Astrocyte (in vitro differentiated cells and primary cell): Measurements from ENCODE around the gene PLCL2. TPM values are rescaled to one million over a fixed set of nuclear protein-coding genes. Genes with fewer than 3 reads are reported as not detected.

Source experiments
- DNase-seq: peaks from one replicate; pipeline ENCODE4 v3.0.0-alpha.2; 2010; ENCODE audit warnings: low read depth
- FAIRE-seq: peaks from 2 replicates; lab custom pipeline; 2011; peaks lifted over from hg19 to GRCh38; lab: Jason Lieb, UNC
- H2AFZ ChIP-seq: 2 replicates; pipeline ENCODE4 v1.6.0; 2012; ENCODE audit warnings: low read depth, low read length, inconsistent platforms
- H3K27ac ChIP-seq: 2 replicates; pipeline ENCODE4 v1.5.1; 2011; ENCODE audit warnings: low read depth, low read length, inconsistent platforms
- H3K27me3 ChIP-seq: 2 replicates; pipeline ENCODE4 v1.6.0; 2011; ENCODE audit warnings: low read length, inconsistent platforms; ENCODE audit not compliant: insufficient read depth
- H3K36me3 ChIP-seq: 2 replicates; pipeline ENCODE4 v1.5.1; 2011; ENCODE audit warnings: low read length, inconsistent platforms; ENCODE audit not compliant: insufficient read depth
- H3K4me1 ChIP-seq: 2 replicates; pipeline ENCODE4 v1.5.1; 2011; ENCODE audit warnings: low read length, inconsistent platforms; ENCODE audit not compliant: insufficient read depth
- H3K4me2 ChIP-seq: 2 replicates; pipeline ENCODE4 v1.6.0; 2012; ENCODE audit warnings: low read length, inconsistent platforms
- H3K4me3 ChIP-seq: 2 replicates; pipeline ENCODE4 v1.5.1; 2011; ENCODE audit warnings: low read depth, mild to moderate bottlenecking, low read length, inconsistent platforms; ENCODE audit not compliant: insufficient read depth
- H3K79me2 ChIP-seq: 2 replicates; pipeline ENCODE4 v1.6.0; 2012; ENCODE audit warnings: mild to moderate bottlenecking, low read length, inconsistent platforms; ENCODE audit not compliant: insufficient read depth
- H3K9ac ChIP-seq: 2 replicates; pipeline ENCODE4 v1.6.0; 2012; ENCODE audit warnings: mild to moderate bottlenecking, low read length, inconsistent platforms
- H3K9me3 ChIP-seq: 2 replicates; pipeline ENCODE4 v1.5.1; 2012; ENCODE audit warnings: low read depth, mild to moderate bottlenecking, low read length, inconsistent platforms; ENCODE audit not compliant: insufficient read depth
- H4K20me1 ChIP-seq: 2 replicates; pipeline ENCODE4 v1.6.0; 2012; ENCODE audit warnings: low read length, inconsistent platforms; ENCODE audit not compliant: insufficient read depth
- H3K27ac Mint-ChIP-seq: one replicate; pipeline ENCODE4 v1.8.0; 2021; ENCODE audit warnings: mild to moderate bottlenecking, mixed read lengths; ENCODE audit not compliant: unreplicated experiment
- H3K27me3 Mint-ChIP-seq: one replicate; pipeline ENCODE4 v1.8.0; 2021; ENCODE audit warnings: low read depth, mixed read lengths; ENCODE audit not compliant: unreplicated experiment
- H3K36me3 Mint-ChIP-seq: one replicate; pipeline ENCODE4 v1.8.0; 2021; ENCODE audit warnings: low read depth, mixed read lengths; ENCODE audit not compliant: unreplicated experiment
- H3K4me1 Mint-ChIP-seq: one replicate; pipeline ENCODE4 v1.8.0; 2021; ENCODE audit warnings: low read depth, mixed read lengths; ENCODE audit not compliant: unreplicated experiment
- H3K4me3 Mint-ChIP-seq: one replicate; pipeline ENCODE4 v1.8.0; 2021; ENCODE audit warnings: mild to moderate bottlenecking, moderate library complexity, mixed read lengths; ENCODE audit not compliant: unreplicated experiment
- H3K9me3 Mint-ChIP-seq: one replicate; pipeline ENCODE4 v1.8.0; 2021; ENCODE audit warnings: mild to moderate bottlenecking, mixed read lengths; ENCODE audit not compliant: unreplicated experiment
- CTCF ChIP-seq: IDR thresholded peaks from 2 replicates; pipeline ENCODE4 v1.5.1; 2011; ENCODE audit warnings: low read depth, mild to moderate bottlenecking, inconsistent platforms, low read length, moderate library complexity; ENCODE audit not compliant: insufficient read depth
- EZH2 ChIP-seq: IDR thresholded peaks from 2 replicates; pipeline ENCODE4 v1.6.1; 2012; ENCODE audit warnings: mild to moderate bottlenecking, low read length, inconsistent platforms; ENCODE audit not compliant: insufficient read depth
- total RNA-seq: library from RNA; stranded (reverse); gene quantifications from 2 replicates; pipeline ENCODE4 v1.2.1, GENCODE V29; 2021

The PLCL2 gene
- total RNA-seq, 1 donor from 2014 or later = 3.9 TPM

DNA sequence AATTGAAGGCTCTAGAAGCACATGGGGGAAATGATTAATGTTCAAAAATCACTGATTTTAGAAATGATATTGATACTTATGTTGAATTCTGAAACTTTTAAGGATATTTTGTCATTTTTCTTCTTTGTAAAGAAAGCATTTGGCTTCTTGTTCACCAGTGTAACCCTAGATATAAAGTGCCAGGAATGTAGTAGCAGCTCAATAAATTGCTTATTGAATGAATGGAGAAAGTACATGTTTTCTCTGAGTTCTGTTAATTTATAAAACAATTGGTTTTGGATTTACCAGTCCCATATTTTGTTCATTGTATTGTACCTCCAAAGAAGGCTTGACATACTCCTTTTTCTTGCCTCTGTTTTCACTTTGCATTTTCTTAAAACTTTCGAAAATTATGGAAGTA lies 2.4 kb downstream of the PLCL2 start:
- H3K36me3 ChIP-seq = no peaks in the 10 kb centered on the region
- H3K9me3 Mint-ChIP-seq = no peaks in the 10 kb centered on the region
- TF ChIP-seq EZH2 (no peak), CTCF (no peak)
- no peaks in the 10 kb centered on the region for H3K27me3 ChIP-seq
- peaks cover 26% of the 10 kb centered on the region for H3K79me2 ChIP-seq
- FAIRE-seq (no peak), DNase-seq (no peak)
- no peak overlapping the region for H3K4me3 Mint-ChIP-seq
- H3K27me3 Mint-ChIP-seq = no peaks in the 10 kb centered on the region
- H3K9me3 ChIP-seq = no peaks in the 10 kb centered on the region
- H3K27ac Mint-ChIP-seq = no peak overlapping the region
- H3K4me1 Mint-ChIP-seq = peaks cover 11% of the 10 kb centered on the region
- H3K4me2 ChIP-seq = no peak overlapping the region
- H3K4me1 ChIP-seq = peaks cover 16% of the 10 kb centered on the region
- peaks cover 4% of the 10 kb centered on the region for H4K20me1 ChIP-seq
- no peaks in the 10 kb centered on the region for H3K36me3 Mint-ChIP-seq
- no peak overlapping the region for H3K27ac ChIP-seq
- no peak overlapping the region for H3K9ac ChIP-seq
- no peak overlapping the region for H2AFZ ChIP-seq
- H3K4me3 ChIP-seq = no peak overlapping the region

DNA sequence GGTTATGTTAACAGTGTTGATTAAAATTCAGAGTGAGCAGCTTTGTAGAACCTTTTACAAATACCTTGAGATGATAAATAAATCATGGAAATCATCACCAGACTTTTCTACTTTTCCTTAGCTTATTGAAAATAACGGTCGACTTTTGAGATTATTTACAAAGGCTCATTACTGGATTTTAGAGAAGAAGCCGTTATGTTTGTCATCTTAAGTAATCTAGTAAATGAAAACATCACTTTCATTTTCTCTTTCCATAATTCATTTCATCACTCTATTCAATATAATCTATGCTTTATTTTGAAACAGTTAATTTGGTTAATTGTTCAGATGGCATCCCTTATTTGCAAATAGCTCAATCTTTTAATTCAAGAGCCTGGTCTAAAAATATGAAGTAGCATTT lies 3.6 kb downstream of the PLCL2 start:
- Mint-ChIP-seq H3K4me3 (no peak overlapping the region), H3K27ac (no peak overlapping the region), H3K9me3 (no peaks in the 10 kb centered on the region), H3K27me3 (no peaks in the 10 kb centered on the region), H3K4me1 (peaks cover 11% of the 10 kb centered on the region), H3K36me3 (no peaks in the 10 kb centered on the region)
- Histone ChIP-seq H2AFZ (no peak overlapping the region), H3K27me3 (no peaks in the 10 kb centered on the region), H3K9me3 (no peaks in the 10 kb centered on the region), H3K79me2 (peaks cover 34% of the 10 kb centered on the region), H3K36me3 (no peaks in the 10 kb centered on the region), H3K9ac (no peak overlapping the region), H3K4me1 (peaks cover 16% of the 10 kb centered on the region), H3K27ac (no peak overlapping the region), H3K4me2 (no peak overlapping the region), H3K4me3 (no peak overlapping the region), H4K20me1 (peaks cover 4% of the 10 kb centered on the region)
- no peak for DNase-seq
- FAIRE-seq = no peak
- TF ChIP-seq CTCF = no peak
- no peak for TF ChIP-seq EZH2

DNA sequence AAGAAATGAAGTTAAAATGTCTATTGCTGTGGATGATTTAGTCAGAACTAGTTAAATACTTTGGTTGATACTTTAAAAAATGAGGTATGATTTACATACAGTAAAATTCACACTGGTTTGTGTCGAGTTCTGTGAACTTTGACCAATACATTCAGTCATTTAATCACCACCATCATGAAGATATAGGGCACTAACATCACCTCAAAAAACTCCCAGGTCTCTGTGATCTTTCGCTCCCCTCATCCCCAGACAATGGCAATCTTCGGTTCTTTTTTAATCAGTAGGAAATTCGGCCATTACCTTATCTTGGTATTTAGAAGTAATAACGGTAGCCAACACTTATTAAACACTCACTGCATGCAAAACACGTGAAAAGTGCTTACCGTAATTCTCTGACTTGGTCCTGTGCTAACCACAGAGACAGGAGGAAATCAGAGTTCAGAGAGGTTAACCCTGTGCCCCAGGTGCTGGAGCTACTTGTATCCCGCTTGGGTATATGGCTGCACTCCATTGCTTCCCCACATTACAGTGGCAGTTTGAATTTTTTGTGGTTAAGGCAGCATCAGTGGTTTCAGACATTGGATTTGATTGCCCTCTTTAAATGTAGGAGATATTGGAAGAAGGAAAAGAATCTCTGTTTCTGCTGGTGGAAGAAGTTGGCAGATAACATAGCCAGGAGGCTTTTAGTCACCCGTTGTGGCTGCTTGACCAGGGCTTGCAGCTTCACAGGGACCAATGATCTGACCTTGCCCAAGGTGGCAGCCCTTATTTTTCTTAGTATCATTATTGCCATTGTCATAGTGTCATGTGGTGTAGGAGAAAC lies 4.2 kb downstream of the PLCL2 start:
- Histone ChIP-seq H3K4me1 (peaks cover 16% of the 10 kb centered on the region), H3K27me3 (no peaks in the 10 kb centered on the region)

More for the DNA sequence above, 4.2 kb downstream of the PLCL2 start:
- Mint-ChIP-seq H3K4me3 (no peak overlapping the region), H3K4me1 (peaks cover 11% of the 10 kb centered on the region), H3K27ac (no peak overlapping the region), H3K27me3 (no peaks in the 10 kb centered on the region), H3K9me3 (no peaks in the 10 kb centered on the region), H3K36me3 (no peaks in the 10 kb centered on the region)
- peaks cover 40% of the 10 kb centered on the region for H3K79me2 ChIP-seq
- no peak overlapping the region for H3K4me3 ChIP-seq
- DNase-seq = no peak
- H3K4me2 ChIP-seq = peak overlapping the region; percentile 2
- H2AFZ ChIP-seq = no peak overlapping the region
- H4K20me1 ChIP-seq = peaks cover 4% of the 10 kb centered on the region
- H3K36me3 ChIP-seq = no peaks in the 10 kb centered on the region
- TF ChIP-seq EZH2 = no peak
- H3K9ac ChIP-seq = no peak overlapping the region
- no peak overlapping the region for H3K27ac ChIP-seq
- no peak for FAIRE-seq
- H3K9me3 ChIP-seq = no peaks in the 10 kb centered on the region
